Sciatic nerve (tissue), 2 donors: ENCODE data around the gene LMF2. TPM values are rescaled to one million over a fixed set of nuclear protein-coding genes. Genes with fewer than 3 reads are reported as not detected.
"Not testable (repeated sequence)": the region's sequence is repeated elsewhere in the genome, so short reads cannot be mapped to it uniquely, and the experiment has no call there.

ENCODE experiments used
- ATAC-seq: fragments of 200-7000 bp; cut with Tn5 transposase; one replicate; pipeline ENCODE4 v1.9.1; 2020; ENCODE audit warnings: mild to moderate bottlenecking, moderate library complexity
- DNase-seq: peaks from one replicate; pipeline ENCODE4 v3.0.0-alpha.2; 2020; ENCODE audit warnings: low spot score
- intact Hi-C: fragments of 100-400 bp; cut with DNase I; formaldehyde crosslinking; loops from one replicate; pipeline ENCODE4 v1.14.2; 2022
- total RNA-seq: library from RNA; stranded (reverse); fragmentation: NEBNext Ultra II Directional; extraction: Animal tissue kit (Norgen Biotek cat#: 25700); gene quantifications from one replicate; pipeline ENCODE4 v1.2.1, GENCODE V29; 2021
- donor health status: DM: no; HTN: no; CAD: no.
- donor health status: DM: no; HTN: no; CAD: no.

Gene LMF2
- total RNA-seq, 1 donor from 2014 or later = 48.4 TPM

DNA sequence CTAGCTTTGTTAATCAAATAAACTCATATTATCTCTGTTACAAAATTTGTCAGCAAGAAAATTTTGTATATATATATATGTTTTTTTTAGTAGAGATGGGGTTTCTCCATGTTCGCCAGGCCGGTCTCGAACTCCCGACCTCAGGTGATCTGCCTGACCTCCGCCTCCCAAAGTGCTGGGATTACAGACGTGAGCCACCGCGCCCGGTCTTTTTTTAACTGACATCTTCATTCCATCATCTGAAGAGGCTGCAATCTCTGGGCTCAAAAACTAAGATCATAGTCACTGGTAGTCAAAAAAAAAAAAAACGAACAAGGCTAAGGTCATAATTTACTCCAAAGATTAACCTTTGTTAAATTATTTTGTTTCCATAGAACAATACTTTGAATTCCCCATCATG lies 32.9 kb upstream of the LMF2 start:
- intact Hi-C loops = loop anchor here (1.0 kb wide), 1 partner anchor 15 kb away; the partner anchor contains the start of gene SCO2
- DNase-seq = no peak
- no peak for ATAC-seq

DNA sequence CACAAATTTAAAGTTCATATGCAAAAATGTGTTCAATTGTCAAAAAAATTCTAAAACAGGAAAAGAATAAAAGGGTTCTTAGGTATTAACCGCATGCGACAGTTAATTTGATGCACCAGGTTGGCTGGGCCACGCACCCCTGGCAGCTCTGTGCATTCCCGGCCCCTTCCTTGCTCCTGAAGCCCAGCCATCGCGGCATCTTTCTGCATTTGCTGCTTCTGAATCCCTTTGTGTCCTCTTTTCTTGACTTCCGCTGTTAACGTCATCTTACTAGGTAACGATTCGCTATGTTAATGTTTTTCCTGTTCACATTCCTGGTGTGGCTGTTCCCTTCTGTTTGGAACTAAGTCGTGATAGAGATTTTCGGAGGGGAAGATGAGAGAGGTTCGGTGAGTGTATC lies 30.3 kb upstream of the LMF2 start:
- no peak for DNase-seq
- intact Hi-C loops = no loop called here
- no peak for ATAC-seq

DNA sequence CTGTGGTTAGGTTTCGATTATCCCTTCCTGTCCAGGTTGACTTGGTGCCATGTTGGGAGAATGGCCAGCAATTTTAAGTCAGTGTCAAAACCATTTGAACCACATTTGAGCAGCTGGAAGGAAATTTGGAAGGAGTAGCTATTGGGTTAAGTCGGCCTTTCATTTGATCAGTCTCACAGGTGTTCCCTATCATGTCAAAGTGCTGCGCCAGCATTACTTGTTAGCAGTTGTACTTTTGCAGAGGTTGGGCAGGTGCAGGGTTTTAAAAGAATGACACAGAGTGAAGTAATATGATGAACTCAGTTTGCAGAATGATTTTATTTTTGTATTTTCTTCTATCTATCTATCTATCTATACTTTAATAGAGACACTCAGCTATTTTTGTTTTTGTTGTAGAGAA lies 28.7 kb upstream of the LMF2 start:
- no peak for DNase-seq
- ATAC-seq = no peak
- intact Hi-C loops = no loop called here

DNA sequence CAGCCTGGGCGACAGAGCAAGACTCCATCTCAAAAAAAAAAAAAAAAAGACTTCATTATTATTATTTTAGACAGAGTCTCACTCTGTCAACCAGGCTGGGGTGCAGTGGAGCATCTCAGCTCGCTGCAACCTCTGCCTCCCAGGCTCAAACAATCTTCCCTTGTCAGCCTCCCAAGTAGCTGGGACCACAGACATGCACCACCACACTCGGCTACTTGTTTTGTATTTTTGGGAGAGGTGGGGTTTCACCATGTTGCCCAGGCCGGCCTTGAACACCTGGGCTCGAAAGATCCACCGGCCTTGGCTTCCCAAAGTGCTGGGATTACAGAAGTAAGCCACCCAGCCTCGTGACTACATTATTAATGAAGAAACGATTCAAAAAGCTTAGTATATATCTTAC lies 27.6 kb upstream of the LMF2 start:
- DNase-seq = no peak
- intact Hi-C loops = no loop called here
- ATAC-seq = no peak

DNA sequence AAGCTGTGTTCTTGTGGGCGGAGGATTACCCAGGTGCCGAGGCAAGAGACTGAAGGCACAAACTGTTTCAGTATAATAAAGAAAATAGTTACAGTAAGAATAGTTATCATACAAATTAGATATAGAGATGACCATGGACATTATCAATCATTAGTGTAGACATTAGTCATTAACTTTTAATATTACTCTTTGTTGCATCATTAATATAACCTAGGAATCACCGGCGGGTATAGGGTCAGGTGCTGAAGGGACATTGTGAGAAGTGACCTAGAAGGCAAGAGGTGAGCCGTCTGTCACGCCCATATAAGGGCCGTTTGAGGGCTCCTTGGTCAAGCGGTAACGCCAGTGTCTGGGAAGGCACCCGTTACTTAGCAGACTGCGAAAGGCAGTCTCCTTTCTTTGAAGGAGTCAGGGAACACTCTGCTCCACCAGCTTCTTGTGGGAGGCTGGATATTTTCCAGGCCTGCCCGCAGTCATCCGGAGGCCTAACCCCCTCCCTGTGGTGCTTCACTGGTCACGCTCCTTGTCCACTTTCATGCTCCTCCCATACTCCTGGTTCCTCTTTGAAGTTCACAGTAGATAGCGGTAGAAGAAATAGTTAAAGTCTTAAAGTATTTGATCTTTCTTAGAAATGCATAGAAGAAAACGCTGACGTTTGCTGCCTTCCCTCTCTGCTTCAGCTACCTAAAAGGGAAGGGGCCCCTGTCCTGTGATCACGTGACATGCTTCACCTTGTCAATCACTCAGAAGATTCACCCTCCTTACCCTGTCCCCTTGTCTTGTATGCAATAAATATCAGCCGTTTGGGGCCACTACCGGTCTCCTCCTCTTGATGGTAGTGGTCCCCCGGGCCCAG lies 26.6 kb upstream of the LMF2 start:
- ATAC-seq, DNase-seq, intact Hi-C loops: not testable (repeated sequence)

DNA sequence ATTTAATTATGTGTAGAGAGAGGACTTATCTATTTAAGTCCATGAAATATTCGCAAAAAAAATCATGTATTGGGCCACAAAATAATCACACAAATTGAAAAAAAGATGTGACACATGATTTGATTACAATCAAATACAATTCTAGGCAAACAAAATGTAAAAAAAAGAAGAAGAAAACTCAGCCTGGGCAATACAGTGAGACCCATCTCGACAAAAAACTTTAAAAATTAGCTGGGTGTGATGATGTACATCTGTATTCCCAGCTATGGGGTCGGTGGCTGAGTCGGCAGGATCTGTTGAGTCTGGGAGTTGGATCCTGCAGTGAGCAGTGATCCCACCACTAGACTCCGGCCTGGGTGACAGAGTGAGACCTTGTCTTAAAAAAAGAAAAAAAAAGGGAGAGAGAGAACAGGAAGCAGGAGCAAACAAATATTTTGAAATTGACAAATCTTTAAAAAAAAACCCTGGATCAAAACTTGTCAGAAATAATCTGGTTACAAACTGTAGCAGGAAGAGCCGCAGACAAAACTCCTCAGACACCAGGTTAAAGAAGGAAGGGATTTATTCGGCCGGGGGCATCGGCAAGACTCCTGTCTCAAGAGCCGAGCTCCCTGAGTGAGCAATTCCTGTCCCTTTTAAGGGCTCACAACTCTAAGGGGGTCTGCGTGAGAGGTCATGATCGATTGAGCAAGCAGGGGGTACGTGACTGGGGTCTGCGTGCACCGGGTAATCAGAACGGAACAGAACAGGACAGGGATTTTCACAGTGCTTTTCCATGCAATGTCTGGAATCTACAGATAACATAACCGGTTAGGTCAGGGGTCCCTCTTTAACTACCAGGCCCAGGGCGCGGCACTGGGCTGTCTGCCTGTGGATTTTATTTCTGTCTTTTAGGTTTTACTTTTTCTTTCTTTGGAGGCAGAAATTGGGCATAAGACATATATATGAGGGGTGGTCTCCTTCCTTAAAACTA lies 25.6 kb upstream of the LMF2 start:
- DNase-seq (no peak), ATAC-seq (no peak)
- intact Hi-C loops = no loop called here

DNA sequence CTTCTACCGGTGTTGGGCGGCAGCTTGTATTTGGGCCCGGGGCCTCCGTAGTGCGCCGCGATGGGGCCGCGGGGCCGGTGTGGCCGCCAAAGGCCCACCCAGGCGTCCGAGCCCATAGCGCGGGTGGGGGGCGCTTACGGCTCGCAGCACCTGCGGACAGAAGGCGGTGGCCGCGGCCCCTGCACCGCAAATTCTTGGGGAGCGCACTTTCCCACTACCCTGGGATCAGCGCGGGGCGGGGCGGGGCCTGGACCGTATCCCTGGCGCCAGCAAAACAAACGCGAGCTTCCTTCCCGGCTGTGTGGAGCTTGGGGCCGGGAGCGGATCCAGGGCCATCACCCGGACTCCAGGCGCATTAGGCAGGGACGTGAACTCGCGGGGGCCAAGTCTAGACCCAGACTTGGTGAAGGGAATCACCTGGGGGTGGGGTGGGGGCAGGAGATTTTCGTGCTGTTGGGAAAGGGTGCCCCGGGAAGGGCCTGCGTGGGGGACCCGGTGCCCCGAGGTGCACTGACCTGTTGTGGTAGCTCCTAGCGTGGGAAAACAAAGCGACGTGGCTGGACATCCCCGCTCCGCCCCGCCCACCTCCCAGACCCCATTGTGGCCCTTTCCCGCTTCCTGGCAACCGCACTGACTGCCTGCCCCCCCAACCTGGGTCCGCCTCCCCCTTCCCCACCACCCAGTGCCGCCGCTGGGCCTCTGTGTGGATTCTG lies 24.6 kb upstream of the LMF2 start:
- ATAC-seq (peak; percentile 56), DNase-seq (peak; percentile 88)
- intact Hi-C loops = no loop called here

DNA sequence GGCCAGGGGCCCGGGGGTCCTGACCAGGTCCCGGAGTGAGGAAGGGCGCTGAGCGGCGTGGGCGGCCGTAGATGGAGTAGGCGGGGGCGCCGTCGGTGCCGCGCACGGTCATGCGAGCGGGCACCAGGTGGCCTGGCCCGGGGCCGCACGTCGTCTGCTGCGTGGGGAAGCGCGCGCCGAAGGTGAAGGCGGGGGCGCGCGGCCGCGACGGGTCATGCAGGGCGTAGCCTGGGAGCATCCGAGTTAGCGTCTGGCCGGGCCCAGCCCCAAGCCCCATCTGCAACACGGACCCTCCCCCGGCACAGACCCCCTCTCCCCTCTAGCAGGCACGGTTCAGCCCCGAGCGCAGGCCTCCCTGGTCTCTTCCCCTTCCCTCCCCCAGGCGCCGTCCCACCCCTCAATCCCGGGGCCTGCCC lies 24.1 kb upstream of the LMF2 start:
- DNase-seq = peak; percentile 78
- peak; percentile 17 for ATAC-seq
- intact Hi-C loops = no loop called here

DNA sequence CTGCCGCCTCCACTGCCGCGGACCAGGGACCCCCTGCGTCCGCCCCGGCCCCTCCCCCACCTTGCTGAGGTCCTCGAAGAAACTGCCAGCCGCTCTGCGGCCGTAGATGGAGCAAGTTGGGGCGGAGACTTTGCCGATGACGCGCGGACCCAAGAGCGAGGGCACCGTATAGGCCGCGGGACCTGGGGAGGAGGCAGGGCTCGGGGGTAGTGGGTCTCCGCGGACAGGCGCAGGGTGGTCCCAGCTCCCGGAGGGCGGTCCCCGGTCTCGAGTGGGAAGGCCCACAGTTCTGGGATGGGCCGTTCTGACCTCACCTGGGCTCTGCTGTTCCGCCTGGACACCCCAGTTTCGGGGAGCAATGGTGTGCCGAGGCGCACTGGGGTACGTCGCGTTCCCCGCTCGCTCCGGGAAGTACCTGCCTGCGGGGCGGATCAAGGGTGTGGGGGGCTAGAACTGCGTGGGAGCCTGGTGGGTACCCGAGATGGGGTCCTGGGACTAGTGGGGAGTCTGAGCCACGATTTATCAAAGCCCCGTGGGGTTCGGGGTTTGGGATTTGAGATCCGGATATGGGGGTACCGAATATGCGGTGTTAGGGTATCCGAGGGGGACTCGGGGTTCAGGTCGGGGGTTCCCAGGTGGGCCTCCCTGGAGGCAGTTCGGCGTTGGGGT lies 23.5 kb upstream of the LMF2 start:
- intact Hi-C loops = no loop called here
- peak; percentile 92 for DNase-seq
- ATAC-seq = peak; percentile 68

DNA sequence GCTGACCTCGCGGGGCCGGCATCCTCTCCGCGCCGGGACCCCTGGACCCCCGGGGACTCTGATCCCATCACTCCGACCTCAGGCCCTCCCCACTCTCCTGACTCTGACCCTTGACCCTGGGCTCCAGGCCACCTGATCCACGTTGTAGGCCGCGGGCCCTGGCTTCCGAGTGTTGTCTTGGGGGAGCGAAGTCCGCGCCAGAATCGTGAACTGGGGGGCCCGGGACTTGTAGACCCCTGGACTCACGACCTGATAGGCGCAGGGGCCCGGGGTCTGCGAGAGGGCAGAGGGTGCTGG lies 23.0 kb upstream of the LMF2 start:
- no peak for DNase-seq
- intact Hi-C loops = no loop called here
- ATAC-seq = peak; percentile 1

DNA sequence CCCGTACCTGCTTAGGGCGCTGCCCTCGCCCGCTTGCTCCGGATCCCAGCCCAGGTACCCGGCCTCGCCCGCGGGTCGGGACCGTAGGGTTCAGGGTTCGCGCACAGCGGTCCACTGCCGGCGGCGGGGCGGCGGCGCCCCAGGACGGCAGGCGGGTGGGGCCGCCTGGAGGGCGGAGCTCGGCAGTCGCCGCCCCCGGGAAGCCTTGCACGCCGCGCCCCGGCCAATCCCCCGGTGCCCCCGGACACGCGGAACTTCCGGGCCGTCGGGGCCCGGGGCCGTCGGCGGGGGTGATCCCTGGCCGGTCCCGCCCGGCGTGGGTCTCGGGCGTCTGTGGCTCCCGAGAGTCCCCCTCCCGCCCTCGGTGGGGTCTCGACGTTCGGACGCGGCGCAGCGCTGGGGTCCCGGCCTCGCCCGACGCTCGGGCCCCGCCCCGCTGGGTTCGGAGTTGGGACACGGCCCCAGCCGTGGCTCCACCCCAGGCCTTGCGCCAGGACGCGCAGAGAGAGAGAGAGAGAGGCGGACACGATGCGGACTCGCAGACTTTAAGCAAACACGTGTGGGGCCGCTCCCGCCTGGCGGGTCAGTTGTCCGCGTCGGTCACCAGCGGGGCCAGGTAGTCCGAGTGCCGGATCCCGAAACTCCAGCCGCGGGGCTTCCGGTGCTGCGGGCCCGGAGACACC lies 22.5 kb upstream of the LMF2 start, which contains the start of gene TYMP:
Gene TYMP, minus strand, starts transcription at position 116 of the 683 bp plus-strand sequence. CDS start 303 bp downstream, outside the sequence.
- intact Hi-C loops = no loop called here
- DNase-seq (peak; percentile 89), ATAC-seq (peak; percentile 35)

DNA sequence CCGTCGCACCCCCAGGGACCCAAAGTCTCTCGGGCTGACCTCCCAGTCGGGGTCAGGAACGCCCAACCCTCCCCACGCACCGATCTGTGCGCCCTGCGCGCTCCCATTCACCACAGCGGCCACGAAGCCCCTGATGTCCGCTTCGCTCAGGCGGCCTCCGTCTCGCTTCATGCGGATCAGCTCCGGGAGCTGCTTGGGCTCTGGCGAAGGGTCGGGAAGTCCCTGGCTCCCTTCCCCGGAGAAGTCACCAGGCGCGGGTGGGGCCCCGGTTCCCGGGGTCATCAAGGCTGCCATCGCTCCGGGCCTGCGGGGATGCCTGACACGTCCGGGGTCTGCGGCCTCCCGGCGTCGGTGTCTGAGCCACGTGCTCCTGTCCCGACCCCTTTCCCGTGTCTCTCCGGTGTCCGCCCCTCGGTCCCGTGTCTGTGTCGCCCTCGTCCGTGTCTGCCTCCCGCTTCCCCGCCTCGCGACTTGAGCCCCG lies 22.0 kb upstream of the LMF2 start:
- ATAC-seq (no peak), DNase-seq (peak; percentile 84)
- intact Hi-C loops = no loop called here

DNA sequence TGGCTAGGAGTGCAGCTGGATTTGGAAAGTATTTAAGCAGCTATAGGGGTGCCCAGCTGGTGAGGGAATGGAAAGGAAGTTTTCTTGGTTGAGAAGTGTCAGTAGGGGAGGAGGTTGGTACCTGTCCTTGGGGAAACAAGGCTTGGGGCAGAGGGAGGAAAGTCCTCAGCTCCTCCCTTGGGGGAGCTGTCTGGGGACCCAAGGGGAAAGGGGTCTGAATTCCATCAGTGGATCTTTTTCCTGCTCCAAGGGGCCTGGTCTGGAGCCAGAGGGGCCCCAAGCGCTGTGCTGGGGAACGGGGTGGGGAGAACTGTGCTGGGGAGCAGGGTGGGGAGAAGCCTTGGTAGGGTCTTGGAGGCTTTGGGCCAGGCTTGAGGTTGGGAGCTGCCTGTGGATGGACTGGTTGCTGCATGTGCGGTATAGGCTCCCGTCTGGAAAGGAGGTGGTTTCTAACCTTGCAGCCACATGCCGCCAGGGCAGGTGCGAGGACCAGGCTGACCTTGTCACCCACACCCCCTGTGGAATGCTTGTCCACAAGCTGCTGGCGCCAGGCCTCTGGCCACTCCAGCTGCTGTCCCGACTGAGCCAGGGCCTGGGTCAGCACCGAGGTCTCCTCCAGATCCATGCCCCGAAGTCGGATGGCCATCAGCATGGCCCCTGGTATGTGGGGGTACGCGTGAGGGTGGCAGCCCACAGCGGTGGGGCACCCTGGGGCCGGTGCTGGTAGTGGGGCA lies 21.3 kb upstream of the LMF2 start:
- ATAC-seq = no peak

DNA sequence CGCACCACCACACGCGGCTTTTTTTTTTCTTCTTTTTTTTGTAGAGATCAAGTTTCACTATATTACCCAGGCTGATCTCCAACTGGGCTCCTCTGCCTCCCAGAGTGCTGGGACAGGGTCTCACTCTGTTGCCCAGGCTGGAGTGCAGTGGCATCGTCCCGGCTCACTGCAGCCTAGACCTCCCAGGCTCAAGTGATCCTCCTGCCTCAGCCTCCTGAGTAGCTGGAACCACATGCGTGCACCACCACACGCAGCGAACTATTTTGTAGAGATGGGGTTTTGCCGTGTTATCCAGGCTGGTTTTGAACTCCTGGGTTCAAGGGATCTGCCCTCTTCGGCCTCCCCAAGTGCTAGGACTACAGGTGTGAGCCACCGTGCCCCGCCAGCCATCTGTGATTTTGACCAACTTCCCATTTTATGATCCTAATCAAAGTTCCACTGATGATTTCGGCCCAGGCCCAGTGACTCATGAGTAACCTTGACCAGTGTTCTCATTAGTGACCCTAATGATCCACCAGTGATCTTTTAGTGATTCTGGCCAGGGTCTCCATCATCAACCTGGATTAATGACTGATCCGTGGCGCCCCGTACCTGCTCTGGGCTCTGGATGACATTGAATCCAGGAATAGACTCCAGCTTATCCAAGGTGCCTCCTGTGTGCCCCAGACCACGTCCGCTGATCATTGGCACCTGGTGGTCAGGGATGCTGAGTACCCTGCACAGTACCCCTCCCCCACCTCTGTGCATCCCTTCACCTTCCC lies 20.6 kb upstream of the LMF2 start:
- DNase-seq = no peak
- intact Hi-C loops = no loop called here
- no peak for ATAC-seq

More for the DNA sequence above, 21.3 kb upstream of the LMF2 start:
- no peak for DNase-seq
- intact Hi-C loops = no loop called here

DNA sequence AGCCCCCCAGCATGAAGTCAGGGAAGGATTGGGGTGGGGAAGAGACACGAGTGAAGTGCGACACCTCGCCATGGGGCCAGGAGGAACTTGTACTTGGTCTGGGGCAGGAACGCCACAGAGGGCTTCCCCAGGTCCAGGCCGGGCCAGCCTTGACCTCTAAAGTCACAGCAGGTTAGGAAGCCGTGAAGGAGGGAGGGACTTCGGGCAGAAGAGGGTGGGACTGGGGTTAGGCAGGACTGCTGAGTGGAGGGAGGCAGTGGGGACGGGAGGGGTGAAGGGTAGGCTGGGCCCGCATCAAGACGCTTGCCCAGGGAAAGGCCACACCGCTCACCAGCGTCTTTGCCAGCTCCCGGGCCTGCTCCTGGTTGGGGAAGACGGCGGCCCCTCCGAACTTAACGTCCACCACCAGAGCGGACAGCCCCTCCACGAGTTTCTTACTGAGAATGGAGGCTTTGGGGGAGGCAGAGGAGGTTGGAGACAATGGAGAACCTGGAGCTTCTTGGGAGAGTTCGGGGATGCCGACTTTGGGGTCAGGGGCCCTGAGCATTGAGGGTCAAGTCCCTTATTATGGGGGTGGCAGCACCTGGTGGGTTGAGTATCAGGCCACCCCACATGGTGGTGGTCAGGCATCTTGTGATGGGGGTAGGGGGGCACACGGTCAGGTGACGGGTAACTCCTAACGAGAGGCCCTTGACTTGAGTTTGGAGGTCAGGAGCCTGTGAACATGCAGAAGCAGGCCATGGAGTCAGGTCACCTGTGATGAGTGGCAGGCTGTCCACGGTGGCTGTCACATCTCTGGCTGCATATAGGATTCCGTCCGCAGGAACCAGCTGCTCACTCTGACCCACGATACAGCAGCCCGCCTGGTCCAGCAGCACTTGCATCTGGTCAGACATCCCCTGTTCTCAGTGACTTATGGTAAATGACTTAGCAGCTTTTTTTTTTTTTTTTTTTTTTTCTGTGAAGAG lies 19.6 kb upstream of the LMF2 start:
- peak; percentile 79 for DNase-seq
- peak; percentile 11 for ATAC-seq
- intact Hi-C loops = no loop called here
